HepG2 (cell line): ENCODE results near the gene PPP1R18. TPM values are rescaled to one million over a fixed set of nuclear protein-coding genes. Genes with fewer than 3 reads are reported as not detected.

Source experiments
- ATF4 ChIP-seq, 2 experiments: fragments of 450-650 bp in 1 of 2; sonication (generic) in 1 of 2; formaldehyde crosslinking; IDR thresholded peaks; 2 replicates each; pipeline versions ENCODE4 v1.5.0 to v1.8.0; 2020 to 2022; ENCODE audit warnings: mild to moderate bottlenecking in 1 of 2, missing genetic modification reagents in 1 of 2
- BATF2 ChIP-seq: sonication (generic); formaldehyde crosslinking; IDR thresholded peaks from 2 replicates; pipeline ENCODE4 v1.8.0; 2022; ENCODE audit warnings: mild to moderate bottlenecking, missing genetic modification reagents, moderate library complexity
- BRD4 ChIP-seq: sonication (generic); formaldehyde crosslinking; IDR thresholded peaks from 2 replicates; pipeline ENCODE4 v1.4.0; 2020; ENCODE audit warnings: missing genetic modification reagents
- CCDC6 ChIP-seq: sonication (generic); formaldehyde crosslinking; IDR thresholded peaks from 2 replicates; pipeline ENCODE4 v1.8.1; 2022; ENCODE audit warnings: mild to moderate bottlenecking, missing genetic modification reagents, moderate library complexity
- CENPX ChIP-seq: sonication (generic); formaldehyde crosslinking; IDR thresholded peaks from 2 replicates; pipeline ENCODE4 v1.9.0; 2021; ENCODE audit warnings: mild to moderate bottlenecking, missing genetic modification reagents, moderate library complexity
- EED ChIP-seq: sonication (generic); formaldehyde crosslinking; IDR thresholded peaks from 2 replicates; pipeline ENCODE4 v1.5.0; 2020; ENCODE audit warnings: mild to moderate bottlenecking, missing genetic modification reagents
- FOXO1 ChIP-seq: sonication (generic); formaldehyde crosslinking; IDR thresholded peaks from 2 replicates; pipeline ENCODE4 v1.4.0; 2020; ENCODE audit warnings: missing genetic modification reagents
- HNF4A ChIP-seq: sonication (generic); formaldehyde crosslinking; IDR thresholded peaks from 2 replicates; pipeline ENCODE4 v1.4.0; 2020; ENCODE audit warnings: missing genetic modification reagents
- KMT2A ChIP-seq: sonication (generic); formaldehyde crosslinking; IDR thresholded peaks from 2 replicates; pipeline ENCODE4 v1.4.0; 2020; ENCODE audit warnings: missing genetic modification reagents
- MEF2D ChIP-seq: sonication (generic); formaldehyde crosslinking; IDR thresholded peaks from 2 replicates; pipeline ENCODE4 v1.5.1; 2020; ENCODE audit warnings: mild to moderate bottlenecking, missing genetic modification reagents
- NFIC ChIP-seq: IDR thresholded peaks from 2 replicates; pipeline ENCODE4 v1.6.1; 2012; ENCODE audit warnings: mild to moderate bottlenecking, low read length, inconsistent platforms
- NR2F1 ChIP-seq, 2 experiments: fragments of 450-650 bp in 1 of 2; formaldehyde crosslinking in 1 of 2; IDR thresholded peaks; 2 replicates each; pipeline versions ENCODE4 v1.5.0 to v1.6.1; 2016 to 2020; ENCODE audit warnings: mild to moderate bottlenecking in 1 of 2, missing compliant biosample characterization in 1 of 2, missing genetic modification reagents in 1 of 2, moderate library complexity in 1 of 2
- PHF5A ChIP-seq: IDR thresholded peaks from one replicate; pipeline ENCODE4 v1.6.1; 2018; ENCODE audit warnings: low read depth, missing genetic modification reagents; ENCODE audit not compliant: unreplicated experiment
- RNF2 ChIP-seq: fragments of 450-650 bp; conservative IDR thresholded peaks from 2 replicates; pipeline ENCODE4 v1.6.1; 2016; ENCODE audit warnings: low read depth
- YY1 ChIP-seq: IDR thresholded peaks from 2 replicates; pipeline ENCODE4 v1.6.1; 2011; ENCODE audit warnings: low read length, low read depth, moderate library complexity, mild to moderate bottlenecking; ENCODE audit not compliant: insufficient read depth, insufficient replicate concordance
- ZNF335 ChIP-seq: sonication (generic); formaldehyde crosslinking; IDR thresholded peaks from 2 replicates; pipeline ENCODE4 v1.4.0; 2020; ENCODE audit warnings: missing genetic modification reagents
- ZNF414 ChIP-seq: sonication (generic); formaldehyde crosslinking; IDR thresholded peaks from 2 replicates; pipeline ENCODE4 v1.5.0; 2020; ENCODE audit warnings: missing genetic modification reagents
- ZNF574 ChIP-seq: sonication (generic); formaldehyde crosslinking; IDR thresholded peaks from 2 replicates; pipeline ENCODE4 v1.4.0; 2020; ENCODE audit warnings: missing genetic modification reagents
- ZNF7 ChIP-seq: IDR thresholded peaks from 2 replicates; pipeline ENCODE4 v1.6.1; 2016; ENCODE audit warnings: missing biosample characterization, missing genetic modification reagents
- ZNF704 ChIP-seq: sonication (generic); formaldehyde crosslinking; IDR thresholded peaks from 2 replicates; pipeline ENCODE4 v1.8.1; 2023; ENCODE audit warnings: mild to moderate bottlenecking, inconsistent platforms, moderate library complexity, missing genetic modification reagents, borderline replicate concordance
- ZNF713 ChIP-seq: sonication (generic); formaldehyde crosslinking; IDR thresholded peaks from 2 replicates; pipeline ENCODE4 v1.4.0; 2020; ENCODE audit warnings: mild to moderate bottlenecking, missing genetic modification reagents
- ZSCAN30 ChIP-seq: sonication (generic); formaldehyde crosslinking; IDR thresholded peaks from 2 replicates; pipeline ENCODE4 v1.5.0; 2020; ENCODE audit warnings: mild to moderate bottlenecking, missing genetic modification reagents
- polyA plus RNA-seq, 8 experiments: library from polyadenylated mRNA; depleted of rRNA in 3 of 8; stranded (reverse) in 7 of 8; unstranded in 1 of 8; fragments of >200 nt; fragmentation: Illumina TruSeq in 4 of 8; extraction: Trizol in 4 of 8; gene quantifications; 2 replicates each; pipeline versions ENCODE4 v1.2.1 to v1.2.3, GENCODE V29; 2011 to 2016; ENCODE audit warnings: low read depth in 4 of 8, missing spikeins in 1 of 8, mixed read lengths in 1 of 8; ENCODE audit not compliant: insufficient read depth in 1 of 8
- total RNA-seq, 5 experiments: library from RNA; depleted of rRNA; stranded (reverse); fragments of >200 nt; fragmentation: Illumina TruSeq; extraction: Trizol; gene quantifications; 2 replicates each; pipeline ENCODE4 v1.2.3, GENCODE V29; 2016; ENCODE audit warnings: low read depth in 1 of 5
- TF ChIP-seq, protein P1 (sequence below): sonication (generic); formaldehyde crosslinking; IDR thresholded peaks from 2 replicates; pipeline ENCODE4 v1.4.0; 2020; ENCODE audit warnings: mild to moderate bottlenecking, missing genetic modification reagents

PPP1R18 gene
- total and polyA plus RNA-seq, 2 of the 13 experiments (the other 11 are each of a cell fraction or from before 2014, with no cell fraction given), result 4.9 to 9.2 TPM

- TF ChIP-seq BRD4 (CRISPR knock-in tag) (peak; percentile 85), ZSCAN30 (no peak), ZNF574 (CRISPR knock-in tag) (peak; percentile 96), ZNF7 (no peak), NFIC (no peak), HNF4A (peak; percentile 67), RNF2 (no peak), ZNF335 (CRISPR knock-in tag) (peak; percentile 79), FOXO1 (CRISPR knock-in tag) (peak; percentile 8; the same call in 1 of the 2 replicates), CCDC6 (CRISPR knock-in tag) (no peak), YY1 (peak; percentile 71), ZNF713 (CRISPR knock-in tag) (0 out of 2 replicates have a peak, but pooled peaks have one; percentile 19), ZNF704 (CRISPR knock-in tag) (peak; percentile 77), NR2F1 (CRISPR knock-in tag; IDR thresholded peaks at IDR 0.05) (peak; percentile 83 to 94; a peak in 3 of 4 replicates), EED (CRISPR knock-in tag) (peak; percentile 64; the same call in 1 of the 2 replicates), ATF4 (CRISPR knock-in tag; IDR thresholded peaks at IDR 0.05) (no peak), PHF5A (CRISPR knock-in tag) (no peak), ZNF414 (CRISPR knock-in tag) (peak; percentile 81), KMT2A (CRISPR knock-in tag) (peak; percentile 56; the same call in 1 of the 2 replicates), BATF2 (no peak), CENPX (CRISPR knock-in tag) (no peak), MEF2D (CRISPR knock-in tag) (peak; percentile 74)
- TF ChIP-seq, protein P1, sequence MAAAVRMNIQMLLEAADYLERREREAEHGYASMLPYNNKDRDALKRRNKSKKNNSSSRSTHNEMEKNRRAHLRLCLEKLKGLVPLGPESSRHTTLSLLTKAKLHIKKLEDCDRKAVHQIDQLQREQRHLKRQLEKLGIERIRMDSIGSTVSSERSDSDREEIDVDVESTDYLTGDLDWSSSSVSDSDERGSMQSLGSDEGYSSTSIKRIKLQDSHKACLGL (CRISPR knock-in tag), result peak; percentile 62
These were observed 59.7 kb downstream of the PPP1R18 start, which contains the start of gene ATAT1 (continued) for GRCh38 chr6:30626484-30627366.
